NCI-H526 (cell line): Measurements from ENCODE around the gene AWAT1.
"Not testable (repeated sequence)": the region's sequence is repeated elsewhere in the genome, so short reads cannot be mapped to it uniquely, and the experiment has no call there.

Experiments used
- DNase-seq, 2 experiments: peaks; one replicate each; lab custom pipeline; 2025; lab: John Stamatoyannopoulos, UW

Gene AWAT1

DNA sequence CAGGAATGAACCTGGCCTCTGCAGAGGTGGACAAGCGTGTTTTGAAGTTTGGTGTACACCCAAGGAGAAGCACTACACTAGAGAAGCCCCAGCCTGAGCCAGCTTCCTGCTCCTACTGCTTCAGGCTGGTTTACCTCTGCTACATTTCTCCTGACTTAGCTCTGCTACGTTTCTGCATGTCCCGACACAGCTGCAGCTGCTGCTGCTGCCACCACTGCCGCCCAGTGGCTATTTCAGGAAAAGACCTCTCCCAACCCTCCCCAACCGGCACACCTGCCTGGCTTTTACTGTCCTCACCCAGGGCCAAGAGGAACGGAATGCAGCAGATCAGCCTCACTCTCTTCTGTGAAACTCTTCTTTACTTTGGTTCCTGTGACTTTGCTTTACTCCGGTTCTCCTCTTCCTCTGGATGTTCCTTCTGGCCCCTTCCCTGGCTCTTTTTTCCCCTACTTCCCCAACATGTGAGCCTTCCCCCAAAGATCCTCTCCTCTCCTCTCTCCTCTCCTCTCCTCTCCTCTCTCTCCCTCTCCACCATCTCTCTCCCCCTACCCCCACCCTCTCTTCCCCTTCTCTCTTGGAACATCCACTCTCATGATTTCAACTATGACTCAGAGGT lies 28.6 kb downstream of the AWAT1 start:
- peak; percentile 40 to 73 for DNase-seq

- DNase-seq = no peak
These were observed 30.3 kb downstream of the AWAT1 start for GRCh38 chrX:70264784-70265183.

DNA sequence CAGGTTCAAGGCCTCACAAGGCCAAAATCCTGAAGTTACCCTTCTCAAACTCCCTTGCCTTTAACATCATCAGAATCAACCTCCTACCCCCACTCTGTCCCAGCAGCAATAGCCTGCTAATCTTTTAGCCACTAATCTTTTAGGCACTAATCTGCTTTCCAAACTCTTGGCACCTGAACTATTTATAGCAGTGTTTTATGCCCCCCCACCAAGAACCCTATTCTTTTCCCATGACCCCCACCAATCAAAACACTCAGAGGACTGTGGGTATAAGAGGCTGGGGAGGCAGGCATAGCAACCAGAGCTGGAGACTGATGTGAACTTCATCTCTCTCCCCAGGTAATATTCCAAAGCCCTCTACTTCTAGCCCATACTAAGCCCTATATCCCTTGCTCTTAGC lies 33.6 kb downstream of the AWAT1 start, which contains the start of gene ARR3:
Gene ARR3 (plus strand): TSS at position 301 of the 400 bp plus-strand sequence. CDS start 1,052 bp downstream, outside the sequence.
- no peak for DNase-seq

DNA sequence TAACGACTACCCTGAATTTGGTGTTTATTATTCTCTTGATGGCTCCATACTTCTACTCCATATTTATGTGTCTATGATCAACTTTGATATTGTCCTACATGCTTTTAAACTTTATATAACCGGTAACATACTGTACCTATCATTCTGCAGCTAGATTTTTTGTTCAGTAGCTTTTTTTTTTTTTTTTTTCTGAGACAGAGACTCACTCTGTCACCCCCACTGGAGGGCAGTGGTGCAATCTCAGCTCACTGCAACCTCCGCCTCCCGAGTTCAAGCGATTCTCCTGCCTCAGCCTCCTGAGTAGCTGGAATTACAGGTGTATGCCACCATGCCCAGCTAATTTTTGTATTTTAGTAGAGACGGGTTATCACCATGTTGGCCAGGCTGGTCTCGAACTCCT lies 39.6 kb downstream of the AWAT1 start:
- not testable (repeated sequence) for DNase-seq

- DNase-seq = no peak
These were observed 44.6 kb downstream of the AWAT1 start for GRCh38 chrX:70279081-70279480.

- DNase-seq = no peak
These were observed 46.1 kb downstream of the AWAT1 start for GRCh38 chrX:70280573-70280972.

DNA sequence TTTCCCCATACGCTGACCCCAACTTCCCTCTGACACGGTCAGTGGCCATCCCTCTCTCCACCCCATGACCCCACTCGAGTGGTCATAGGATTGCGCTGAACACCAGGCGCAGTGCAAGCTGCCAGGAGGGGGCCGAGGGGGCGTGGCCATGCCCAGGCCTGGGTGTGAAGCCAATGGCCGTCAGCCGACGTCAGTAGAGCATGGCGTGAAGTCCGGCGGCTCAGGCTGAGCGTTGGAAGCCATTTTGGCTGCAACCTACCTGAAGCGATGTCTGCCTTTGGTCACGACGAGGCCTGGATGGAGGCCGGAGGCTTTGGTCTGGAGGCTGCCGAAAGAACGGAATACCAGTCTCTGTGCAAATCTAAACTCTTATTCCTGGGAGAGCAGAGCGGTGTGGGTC lies 47.5 kb downstream of the AWAT1 start, which contains the start of gene RAB41:
Gene RAB41 (plus strand): TSS at position 222 of the 400 bp plus-strand sequence. CDS start 46 bp downstream, at position 268.
- no peak for DNase-seq

- DNase-seq = no peak
These were observed 54.8 kb downstream of the AWAT1 start for GRCh38 chrX:70289168-70289792.
